HCT116 (cell line): ENCODE data around the gene WDFY2. TPM values are rescaled to one million over a fixed set of nuclear protein-coding genes. Genes with fewer than 3 reads are reported as not detected.

Experiments used
- ATAC-seq: fragments of 200-7000 bp; cut with Tn5 transposase; 2 replicates; pipeline ENCODE4 v1.9.1; 2020; ENCODE audit warnings: mild to moderate bottlenecking, moderate library complexity
- BruUV-seq: library from RNA; stranded (reverse); fragments of 400-500 nt; replicated peaks from 2 replicates; lab custom pipeline; 2021; lab: Mats Ljungman, UMichigan
- CTCF ChIA-PET: fragments of 300-600 bp; sonication (Branson Sonifier 250); formaldehyde crosslinking; loops from one replicate; lab custom pipeline; 2021; ENCODE audit warnings: antibody characterized with exemption; lab: Charles Lee
- POLR2A ChIA-PET: fragments of 300-600, 350-600 bp; sonication (Branson Sonifier 250); formaldehyde crosslinking; loops from one replicate; lab custom pipeline; 2021; ENCODE audit warnings: antibody characterized with exemption; lab: Charles Lee
- RAD21 ChIA-PET, 2 experiments: fragments of 300-600 bp; sonication (Branson Sonifier 250); formaldehyde crosslinking; loops; one replicate each; lab custom pipeline; 2023; ENCODE audit warnings: low total read pairs in 2 of 2; ENCODE audit not compliant: uncharacterized antibody in 2 of 2, unreplicated experiment in 2 of 2, low non-redundant PET in 1 of 2; lab: Charles Lee
- DNase-seq: peaks from one replicate; pipeline ENCODE4 v3.0.0-alpha.2; 2010; ENCODE audit warnings: low read depth, low spot score
- H2AFZ ChIP-seq: fragments of 200-600 bp; shearing (Covaris generic), sonication (generic); 2 replicates; pipeline ENCODE4 v1.6.1; 2017; ENCODE audit warnings: low read depth, mixed run types, mixed read lengths, antibody characterized with exemption, low read length; ENCODE audit not compliant: poor library complexity, severe bottlenecking
- H3K27ac ChIP-seq: 2 replicates; pipeline ENCODE4 v1.5.1; 2012; ENCODE audit warnings: low read depth, low read length
- H3K27me3 ChIP-seq: fragments of 200-600 bp; sonication (generic); 2 replicates; pipeline ENCODE4 v1.6.1; 2016; ENCODE audit warnings: mixed run types, low read length, mixed read lengths; ENCODE audit not compliant: insufficient read depth
- H3K36me3 ChIP-seq, 2 experiments: fragments of 200-500 bp in 1 of 2; fragments of 200-600 bp in 1 of 2; sonication (Bioruptor generic) in 1 of 2; sonication (generic) in 1 of 2; 2 replicates each; pipeline versions ENCODE4 v1.5.1 to v1.6.1; 2014 to 2016; ENCODE audit warnings: low read length in 2 of 2, inconsistent platforms in 1 of 2, mixed read lengths in 1 of 2, mixed run types in 1 of 2; ENCODE audit not compliant: insufficient read depth in 2 of 2, control insufficient read depth in 1 of 2
- H3K4me1 ChIP-seq, 2 experiments: fragments of 200-600 bp in 1 of 2; sonication (generic) in 1 of 2; 2 replicates each; pipeline versions ENCODE4 v1.5.1 to v1.6.1; 2012 to 2017; ENCODE audit warnings: low read length in 2 of 2, inconsistent platforms in 1 of 2, mild to moderate bottlenecking in 1 of 2, mixed read lengths in 1 of 2, mixed run types in 1 of 2, moderate library complexity in 1 of 2; ENCODE audit not compliant: insufficient read depth in 2 of 2, control insufficient read depth in 1 of 2
- H3K4me2 ChIP-seq: fragments of 200-600 bp; sonication (generic); 2 replicates; pipeline ENCODE4 v1.6.1; 2017; ENCODE audit warnings: mixed run types, low read length, mixed read lengths
- H3K4me3 ChIP-seq, 2 experiments: fragments of 200-600 bp in 1 of 2; sonication (generic) in 1 of 2; replicated peaks in 1 of 2; 2 replicates each; pipeline ENCODE4 v1.5.1; 2011 to 2016; ENCODE audit warnings: low read length in 2 of 2, control low read depth in 1 of 2, low read depth in 1 of 2, mild to moderate bottlenecking in 1 of 2, mixed read lengths in 1 of 2, mixed run types in 1 of 2
- H3K79me2 ChIP-seq: fragments of 200-600 bp; sonication (generic); 2 replicates; pipeline ENCODE4 v1.6.1; 2017; ENCODE audit warnings: mild to moderate bottlenecking, mixed run types, low read length, moderate library complexity, mixed read lengths; ENCODE audit not compliant: insufficient read depth
- H3K9ac ChIP-seq: fragments of 200-600 bp; sonication (generic); 2 replicates; pipeline ENCODE4 v1.6.1; 2016; ENCODE audit warnings: low read length, mixed read lengths
- H3K9me2 ChIP-seq: fragments of 200-600 bp; sonication (generic), shearing (Covaris generic); 2 replicates; pipeline ENCODE4 v1.6.1; 2017; ENCODE audit warnings: mixed run types, mild to moderate bottlenecking, moderate library complexity; ENCODE audit not compliant: insufficient read depth
- H3K9me3 ChIP-seq, 2 experiments: fragments of 200-500 bp in 1 of 2; fragments of 200-600 bp in 1 of 2; sonication (Bioruptor generic) in 1 of 2; sonication (generic) in 1 of 2; 2 replicates each; pipeline ENCODE4 v1.6.1; 2014 to 2017; ENCODE audit warnings: low read length in 2 of 2, mixed read lengths in 2 of 2, inconsistent platforms in 1 of 2, low read depth in 1 of 2, mild to moderate bottlenecking in 1 of 2, mixed run types in 1 of 2, moderate library complexity in 1 of 2; ENCODE audit not compliant: control insufficient read depth in 1 of 2, insufficient read depth in 1 of 2
- H4K20me1 ChIP-seq: fragments of 200-600 bp; sonication (generic), shearing (Covaris generic); 2 replicates; pipeline ENCODE4 v1.6.1; 2017; ENCODE audit warnings: mixed run types, mild to moderate bottlenecking, moderate library complexity; ENCODE audit not compliant: insufficient read depth
- CBX3 ChIP-seq: IDR thresholded peaks from 2 replicates; pipeline ENCODE4 v1.6.1; 2012; ENCODE audit warnings: low read depth
- ELF1 ChIP-seq: IDR thresholded peaks from 2 replicates; pipeline ENCODE4 v1.6.1; 2012; ENCODE audit warnings: low read depth, borderline replicate concordance
- EZH2phosphoT487 ChIP-seq: fragments of 200-600 bp; IDR thresholded peaks from 2 replicates; pipeline ENCODE4 v1.6.1; 2018; ENCODE audit warnings: antibody characterized with exemption, borderline replicate concordance
- FOSL1 ChIP-seq: IDR thresholded peaks from 2 replicates; pipeline ENCODE4 v1.6.1; 2012; ENCODE audit warnings: low read depth
- JUND ChIP-seq: IDR thresholded peaks from 2 replicates; pipeline ENCODE4 v1.6.1; 2012
- RAD21 ChIP-seq: IDR thresholded peaks from 2 replicates; pipeline ENCODE4 v1.6.1; 2012; ENCODE audit warnings: low read depth, mild to moderate bottlenecking
- ZBTB33 ChIP-seq: IDR thresholded peaks from 2 replicates; pipeline ENCODE4 v1.6.1; 2011; ENCODE audit warnings: mild to moderate bottlenecking, low read length, moderate library complexity; ENCODE audit not compliant: insufficient replicate concordance; ENCODE audit errors: extremely low read depth
- ZFX ChIP-seq: fragments of 450-650 bp; IDR thresholded peaks from 2 replicates; pipeline ENCODE4 v1.6.1; 2017
- intact Hi-C: fragments of 100-400 bp; cut with micrococcal nuclease; formaldehyde crosslinking; loops from 2 replicates; pipeline ENCODE4 v1.10.0; 2022
- total RNA-seq: library from RNA; stranded (reverse); gene quantifications from one replicate; pipeline ENCODE4 v1.2.1, GENCODE V29; 2021; ENCODE audit not compliant: unreplicated experiment

The WDFY2 gene
- total RNA-seq, 1 experiment from 2014 or later = 6.1 TPM

GRCh38 chr13:51742611-51743010 lies 158.3 kb downstream of the WDFY2 start:
- Histone ChIP-seq H3K36me3 (no peaks in the 10 kb centered on the region), H3K4me2 (no peak overlapping the region)
- POLR2A ChIA-PET = no interaction called here

GRCh38 chr13:51745243-51745642 lies 161.0 kb downstream of the WDFY2 start:
- H3K9me2 ChIP-seq = no peaks in the 10 kb centered on the region
- ATAC-seq = no peak
- no peak overlapping the region for H2AFZ ChIP-seq
- H3K9ac ChIP-seq = no peak overlapping the region
- H3K27ac ChIP-seq = no peak overlapping the region
- POLR2A ChIA-PET = no interaction called here
- CTCF ChIA-PET = no interaction called here
- no peaks in the 10 kb centered on the region for H3K27me3 ChIP-seq
- no peaks in the 10 kb centered on the region for H3K4me1 ChIP-seq
- intact Hi-C loops = no loop called here
- no peaks in the 10 kb centered on the region for H3K79me2 ChIP-seq
- DNase-seq = no peak
- RAD21 ChIA-PET = no interaction called here
- H4K20me1 ChIP-seq = no peaks in the 10 kb centered on the region
- no peak overlapping the region for H3K4me2 ChIP-seq
- BruUV-seq = no TSS peak
- H3K9me3 ChIP-seq = peaks cover 9 to 10% of the 10 kb centered on the region in 2 experiments; a peak in 2 of 4 replicates
- no peak for TF ChIP-seq JUND
- no peak overlapping the region for H3K4me3 ChIP-seq
- no peaks in the 10 kb centered on the region for H3K36me3 ChIP-seq

More at GRCh38 chr13:51742611-51743010, 158.3 kb downstream of the WDFY2 start:
- no peak for TF ChIP-seq EZH2phosphoT487
- TF ChIP-seq ELF1 = no peak
- TF ChIP-seq FOSL1 = no peak
- no peak for TF ChIP-seq RAD21
- no peak for TF ChIP-seq CBX3
- no peak for TF ChIP-seq ZFX
- no peak for TF ChIP-seq ZBTB33
- no peak overlapping the region for H3K9ac ChIP-seq
- ChIA-PET RAD21 (no interaction called here), CTCF (interaction anchor here (1.1 kb wide), 1 partner anchor 24 kb away, joined by 3 read pairs; no protein-coding TSS in a partner anchor)
- H3K9me3 ChIP-seq = peaks cover 0 to 2% of the 10 kb centered on the region in 2 experiments; a peak in 2 of 4 replicates
- no TSS peak for BruUV-seq
- intact Hi-C loops = no loop called here
- H4K20me1 ChIP-seq = no peaks in the 10 kb centered on the region
- no peaks in the 10 kb centered on the region for H3K4me1 ChIP-seq
- no peak overlapping the region for H2AFZ ChIP-seq
- no peaks in the 10 kb centered on the region for H3K27me3 ChIP-seq
- H3K27ac ChIP-seq = no peak overlapping the region
- ATAC-seq (no peak), DNase-seq (no peak)
- no peaks in the 10 kb centered on the region for H3K79me2 ChIP-seq
- H3K9me2 ChIP-seq = no peaks in the 10 kb centered on the region
- no peak overlapping the region for H3K4me3 ChIP-seq
